HG03108 (cell line): ENCODE results near the gene COA5.
A peak's percentile ranks its signal among the peaks of the same experiment; 100 is the strongest.

Experiments used
- ATAC-seq: cut with Tn5 transposase; IDR thresholded peaks from one replicate; pipeline ENCODE4 v1.9.1; 2021; ENCODE audit warnings: moderate library complexity; ENCODE audit not compliant: unreplicated experiment

The COA5 gene

GRCh38 chr2:98608116-98608961, at the start of gene COA5, which contains the start of gene UNC50:
Gene COA5, minus strand, starts transcription at chr2:98608512. Its CDS starts 107 bp downstream, at chr2:98608405.
Gene UNC50, plus strand, starts transcription at chr2:98608589. Its CDS starts 1,171 bp downstream, at chr2:98609760.
- peak; percentile 82 for ATAC-seq

- ATAC-seq, result no peak
Measured at GRCh38 chr2:98656800-98657199, 48.5 kb upstream of the COA5 start.

GRCh38 chr2:98654699-98655495, 46.6 kb upstream of the COA5 start:
- no peak for ATAC-seq

GRCh38 chr2:98650998-98651397, 42.7 kb upstream of the COA5 start:
- no peak for ATAC-seq

GRCh38 chr2:98649992-98650375, 41.7 kb upstream of the COA5 start:
- ATAC-seq, result no peak

- ATAC-seq, result peak; percentile 84
Measured at GRCh38 chr2:98649135-98649991, 41.1 kb upstream of the COA5 start.

GRCh38 chr2:98648451-98648850, 40.1 kb upstream of the COA5 start:
- ATAC-seq, result no peak

- no peak for ATAC-seq
Measured at GRCh38 chr2:98647636-98648035, 39.3 kb upstream of the COA5 start.

GRCh38 chr2:98643496-98644100, 35.3 kb upstream of the COA5 start:
- no peak for ATAC-seq

GRCh38 chr2:98637401-98638147, 29.3 kb upstream of the COA5 start:
- peak; percentile 80 for ATAC-seq

GRCh38 chr2:98634406-98635092, 26.2 kb upstream of the COA5 start:
- no peak for ATAC-seq

- no peak for ATAC-seq
Measured at GRCh38 chr2:98632351-98632750, 24.0 kb upstream of the COA5 start.

GRCh38 chr2:98623657-98624056, 15.3 kb upstream of the COA5 start:
- no peak for ATAC-seq

GRCh38 chr2:98617149-98617548, 8.8 kb upstream of the COA5 start:
- ATAC-seq, result no peak

GRCh38 chr2:98615481-98615880, 7.2 kb upstream of the COA5 start:
- no peak for ATAC-seq

- ATAC-seq, result no peak
Measured at GRCh38 chr2:98614024-98614739, 5.9 kb upstream of the COA5 start.

- no peak for ATAC-seq
Measured at GRCh38 chr2:98608962-98609604, 771 bp upstream of the COA5 start.

GRCh38 chr2:98607741-98608115, 584 bp downstream of the COA5 start:
- no peak for ATAC-seq
